H1 (cell line): Measurements from ENCODE around the gene RIPOR2. TPM values are rescaled to one million over a fixed set of nuclear protein-coding genes. Genes with fewer than 3 reads are reported as not detected.

Experiments used
- CTCF ChIA-PET: fragments of 300-600 bp; sonication (Branson Sonifier 250); formaldehyde crosslinking; loops from one replicate; lab custom pipeline; 2021; ENCODE audit not compliant: partially characterized antibody; lab: Charles Lee
- POLR2A ChIA-PET: fragments of 300-600 bp; sonication (Branson Sonifier 250); formaldehyde crosslinking; loops from one replicate; lab custom pipeline; 2021; ENCODE audit warnings: inconsistent platforms; ENCODE audit not compliant: partially characterized antibody; lab: Charles Lee
- DNase-seq, 2 experiments: peaks; one replicate each; pipeline versions ENCODE4 v3.0.0 to v3.0.0-alpha.2; 2010 to 2022; ENCODE audit warnings: low spot score in 2 of 2, low read depth in 1 of 2, mixed read lengths in 1 of 2
- FAIRE-seq: peaks from 2 replicates; lab custom pipeline; 2011; peaks lifted over from hg19 to GRCh38; lab: Jason Lieb, UNC
- H2AFZ ChIP-seq: 2 replicates; pipeline ENCODE4 v1.8.1; 2012; ENCODE audit warnings: low read length, inconsistent platforms
- H2AK5ac ChIP-seq: 2 replicates; pipeline ENCODE4 v1.6.1; 2013; ENCODE audit warnings: low read depth, low read length
- H2BK120ac ChIP-seq: replicated peaks from 2 replicates; pipeline ENCODE3; 2013; ENCODE audit warnings: low read depth, low read length, inconsistent platforms
- H2BK12ac ChIP-seq: 2 replicates; pipeline ENCODE4 v1.6.1; 2013; ENCODE audit warnings: low read depth, low read length
- H2BK15ac ChIP-seq: 2 replicates; pipeline ENCODE4 v1.6.1; 2013; ENCODE audit warnings: low read length
- H2BK20ac ChIP-seq: 2 replicates; pipeline ENCODE4 v1.6.1; 2013; ENCODE audit warnings: low read length
- H2BK5ac ChIP-seq: 2 replicates; pipeline ENCODE4 v1.6.1; 2013; ENCODE audit warnings: low read depth, low read length
- H3K14ac ChIP-seq: 2 replicates; pipeline ENCODE4 v1.6.1; 2013; ENCODE audit warnings: inconsistent platforms; ENCODE audit not compliant: insufficient read length
- H3K18ac ChIP-seq: 2 replicates; pipeline ENCODE4 v1.6.1; 2013; ENCODE audit warnings: low read length; ENCODE audit errors: extremely low read depth
- H3K23ac ChIP-seq: 2 replicates; pipeline ENCODE4 v1.6.1; 2013; ENCODE audit warnings: inconsistent platforms; ENCODE audit not compliant: insufficient read length
- H3K23me2 ChIP-seq: 2 replicates; pipeline ENCODE4 v1.6.1; 2013; ENCODE audit warnings: low read depth, low read length
- H3K27ac ChIP-seq: 2 replicates; pipeline ENCODE4 v1.6.1; 2011; ENCODE audit warnings: low read depth, low read length, inconsistent platforms
- H3K27me3 ChIP-seq, 4 experiments: replicated peaks in 1 of 4; 1 replicate in 1 of 4; 2 replicates in 3 of 4; pipeline versions ENCODE4 v1.6.1 to v1.8.1; 2011 to 2013; ENCODE audit warnings: low read length in 3 of 4, mild to moderate bottlenecking in 3 of 4, inconsistent platforms in 2 of 4, mixed read lengths in 2 of 4, moderate library complexity in 1 of 4; ENCODE audit not compliant: control insufficient read depth in 3 of 4, insufficient read depth in 3 of 4; ENCODE audit errors: extremely low read depth in 1 of 4
- H3K36me3 ChIP-seq, 4 experiments: 2 replicates each; pipeline versions ENCODE4 v1.6.1 to v1.8.1; 2011 to 2013; ENCODE audit warnings: mild to moderate bottlenecking in 4 of 4, low read length in 3 of 4, moderate library complexity in 2 of 4, control low read depth in 1 of 4, inconsistent platforms in 1 of 4; ENCODE audit not compliant: insufficient read depth in 4 of 4, control insufficient read depth in 2 of 4
- H3K4ac ChIP-seq: replicated peaks from 2 replicates; pipeline ENCODE3; 2013; ENCODE audit warnings: low read length, low read depth, mixed read lengths, inconsistent platforms; ENCODE audit not compliant: insufficient read length
- H3K4me1 ChIP-seq, 4 experiments: replicated peaks in 1 of 4; 1 replicate in 1 of 4; 2 replicates in 3 of 4; pipeline versions ENCODE4 v1.6.1 to v1.8.1; 2011 to 2013; ENCODE audit warnings: low read length in 3 of 4, inconsistent platforms in 2 of 4, mixed read lengths in 1 of 4; ENCODE audit not compliant: insufficient read depth in 4 of 4, control insufficient read depth in 3 of 4
- H3K4me2 ChIP-seq, 2 experiments: 2 replicates each; pipeline versions ENCODE4 v1.6.1 to v1.8.1; 2011 to 2013; ENCODE audit warnings: low read depth in 2 of 2, low read length in 2 of 2, control low read depth in 1 of 2, inconsistent platforms in 1 of 2, mild to moderate bottlenecking in 1 of 2; ENCODE audit not compliant: insufficient read depth in 1 of 2
- H3K4me3 ChIP-seq, 4 experiments: fragments of 200-600, 300-600 bp in 1 of 4; sonication (generic), shearing (Covaris generic), sonication (Bioruptor Twin) in 1 of 4; 2 replicates each; pipeline versions ENCODE4 v1.5.1 to v1.8.1; 2011 to 2016; ENCODE audit warnings: low read length in 4 of 4, low read depth in 3 of 4, control low read depth in 2 of 4, inconsistent platforms in 2 of 4, mild to moderate bottlenecking in 2 of 4, mixed read lengths in 1 of 4, moderate library complexity in 1 of 4; ENCODE audit not compliant: insufficient read depth in 2 of 4; ENCODE audit errors: extremely low read depth in 1 of 4
- H3K56ac ChIP-seq: replicated peaks from 2 replicates; pipeline ENCODE3; 2013; ENCODE audit warnings: low read depth, mild to moderate bottlenecking, mixed read lengths, low read length, inconsistent platforms; ENCODE audit not compliant: insufficient read length
- H3K79me1 ChIP-seq: 2 replicates; pipeline ENCODE4 v1.6.1; 2013; ENCODE audit warnings: low read depth, low read length, control low read depth
- H3K79me2 ChIP-seq, 2 experiments: 2 replicates each; pipeline versions ENCODE4 v1.6.1 to v1.8.1; 2012 to 2013; ENCODE audit warnings: low read length in 2 of 2, mild to moderate bottlenecking in 2 of 2, inconsistent platforms in 1 of 2; ENCODE audit not compliant: insufficient read depth in 2 of 2, control insufficient read depth in 1 of 2
- H3K9ac ChIP-seq, 4 experiments: replicated peaks in 1 of 4; 1 replicate in 1 of 4; 2 replicates in 3 of 4; pipeline versions ENCODE4 v1.6.1 to v1.8.1; 2011 to 2013; ENCODE audit warnings: low read depth in 3 of 4, low read length in 3 of 4, control low read depth in 2 of 4, mild to moderate bottlenecking in 2 of 4, moderate library complexity in 2 of 4, inconsistent platforms in 1 of 4; ENCODE audit errors: extremely low read depth in 1 of 4
- H3K9me3 ChIP-seq, 2 experiments: 2 replicates each; pipeline versions ENCODE4 v1.6.1 to v1.8.1; 2012 to 2013; ENCODE audit warnings: mild to moderate bottlenecking in 2 of 2, moderate library complexity in 2 of 2, control low read depth in 1 of 2, inconsistent platforms in 1 of 2, low read depth in 1 of 2, low read length in 1 of 2, mixed read lengths in 1 of 2; ENCODE audit not compliant: insufficient read depth in 2 of 2
- H4K20me1 ChIP-seq, 2 experiments: replicated peaks in 1 of 2; 2 replicates each; pipeline versions ENCODE3 to v1.8.1; 2011 to 2013; ENCODE audit warnings: inconsistent platforms in 2 of 2, low read length in 2 of 2, mild to moderate bottlenecking in 1 of 2; ENCODE audit not compliant: insufficient read depth in 2 of 2, control insufficient read depth in 1 of 2
- H4K5ac ChIP-seq: 2 replicates; pipeline ENCODE4 v1.6.1; 2013; ENCODE audit warnings: low read length, low read depth, mixed read lengths, inconsistent platforms; ENCODE audit not compliant: insufficient read length
- H4K8ac ChIP-seq: 2 replicates; pipeline ENCODE4 v1.8.0; 2013; ENCODE audit warnings: mild to moderate bottlenecking, moderate library complexity, low read length, inconsistent platforms; ENCODE audit not compliant: insufficient read depth; ENCODE audit errors: extremely low read depth
- H4K91ac ChIP-seq: replicated peaks from 2 replicates; pipeline ENCODE3; 2013; ENCODE audit warnings: low read length, mixed read lengths, inconsistent platforms; ENCODE audit not compliant: insufficient read length
- BRCA1 ChIP-seq: IDR thresholded peaks from 2 replicates; pipeline ENCODE4 v1.6.1; 2012; ENCODE audit warnings: low read depth, low read length, improper control_type of control experiment
- CREB1 ChIP-seq: IDR thresholded peaks from 2 replicates; pipeline ENCODE4 v1.6.1; 2012; ENCODE audit warnings: inconsistent platforms
- GABPA ChIP-seq: IDR thresholded peaks from 2 replicates; pipeline ENCODE4 v1.6.1; 2011; ENCODE audit warnings: mild to moderate bottlenecking, low read length, moderate library complexity, borderline replicate concordance; ENCODE audit not compliant: insufficient read depth
- KDM4A ChIP-seq: IDR thresholded peaks from one replicate; pipeline ENCODE4 v1.7.1; 2012; ENCODE audit warnings: low read depth, mild to moderate bottlenecking, moderate library complexity, low read length, inconsistent platforms; ENCODE audit not compliant: severe bottlenecking
- MAFK ChIP-seq: IDR thresholded peaks from 2 replicates; pipeline ENCODE4 v1.6.1; 2012; ENCODE audit warnings: low read depth, mild to moderate bottlenecking, improper control_type of control experiment, low read length
- NRF1 ChIP-seq: IDR thresholded peaks from 2 replicates; pipeline ENCODE4 v1.6.1; 2011; ENCODE audit warnings: mild to moderate bottlenecking, low read depth, low read length, improper control_type of control experiment
- POLR2A ChIP-seq, 2 experiments: IDR thresholded peaks; 1 replicate in 1 of 2; 2 replicates in 1 of 2; pipeline ENCODE4 v1.6.1; 2011; ENCODE audit warnings: low read depth in 2 of 2, low read length in 2 of 2, mild to moderate bottlenecking in 2 of 2; ENCODE audit errors: control extremely low read depth in 1 of 2
- RFX5 ChIP-seq: IDR thresholded peaks from 2 replicates; pipeline ENCODE4 v1.6.1; 2011; ENCODE audit warnings: low read depth, low read length, improper control_type of control experiment, borderline replicate concordance
- SIN3A ChIP-seq, 2 experiments: IDR thresholded peaks in 1 of 2; conservative IDR thresholded peaks in 1 of 2; 2 replicates each; pipeline ENCODE4 v1.6.1; 2011 to 2012; ENCODE audit warnings: low read length in 2 of 2, improper control_type of control experiment in 1 of 2, low read depth in 1 of 2, mild to moderate bottlenecking in 1 of 2
- SP1 ChIP-seq: IDR thresholded peaks from 2 replicates; pipeline ENCODE4 v1.6.1; 2011; ENCODE audit warnings: low read depth, low read length
- TBP ChIP-seq: IDR thresholded peaks from 2 replicates; pipeline ENCODE4 v1.6.1; 2011; ENCODE audit warnings: low read depth, low read length, improper control_type of control experiment
- TCF12 ChIP-seq: IDR thresholded peaks from 2 replicates; pipeline ENCODE4 v1.6.1; 2011; ENCODE audit warnings: low read depth, mild to moderate bottlenecking, low read length
- WGBS, 2 experiments: shearing (Covaris generic) in 1 of 2; methylation state at CpG; one replicate each; pipeline versions ENCODE4 v1.1.6 to v1.1.7; 2013 to 2015; ENCODE audit warnings: low lambda C conversion rate in 2 of 2, mixed read lengths in 2 of 2, inconsistent platforms in 1 of 2, low coverage in 1 of 2, missing lambda C conversion rate in 1 of 2; ENCODE audit not compliant: insufficient replicate concordance in 2 of 2, insufficient coverage in 1 of 2, insufficient read length in 1 of 2; ENCODE audit errors: extremely low coverage in 1 of 2, missing lambda C conversion rate in 1 of 2; 5-methylcytosine and 5-hydroxymethylcytosine counted together
- polyA plus RNA-seq, 7 experiments: library from polyadenylated mRNA; depleted of rRNA in 3 of 7; stranded (reverse) in 5 of 7; unstranded in 2 of 7; fragments of >200 nt in 5 of 7; fragments of 200-250 nt in 2 of 7; gene quantifications; 1 replicate in 5 of 7; 2 replicates in 1 of 7; 4 replicates in 1 of 7; pipeline versions ENCODE4 v1.2.1 to v1.2.3, GENCODE V29; 2011 to 2013; ENCODE audit warnings: missing spikeins in 2 of 7, mixed read lengths in 2 of 7
- total RNA-seq: library from RNA; stranded (reverse); fragmentation: NEBNext Ultra II Directional; extraction: Animal tissue kit (Norgen Biotek cat#: 25700); gene quantifications from 2 replicates; pipeline ENCODE4 v1.2.1, GENCODE V29; 2021
- TF ChIP-seq, protein P1 (sequence below): IDR thresholded peaks from 2 replicates; pipeline ENCODE4 v1.6.1; 2011; ENCODE audit warnings: low read depth, mild to moderate bottlenecking, low read length; ENCODE audit not compliant: insufficient read depth

The RIPOR2 gene
- total and polyA plus RNA-seq, 2 of the 8 experiments (the other 6 are each of a cell fraction or from before 2014, with no cell fraction given): 16.7 to 45.6 TPM

DNA sequence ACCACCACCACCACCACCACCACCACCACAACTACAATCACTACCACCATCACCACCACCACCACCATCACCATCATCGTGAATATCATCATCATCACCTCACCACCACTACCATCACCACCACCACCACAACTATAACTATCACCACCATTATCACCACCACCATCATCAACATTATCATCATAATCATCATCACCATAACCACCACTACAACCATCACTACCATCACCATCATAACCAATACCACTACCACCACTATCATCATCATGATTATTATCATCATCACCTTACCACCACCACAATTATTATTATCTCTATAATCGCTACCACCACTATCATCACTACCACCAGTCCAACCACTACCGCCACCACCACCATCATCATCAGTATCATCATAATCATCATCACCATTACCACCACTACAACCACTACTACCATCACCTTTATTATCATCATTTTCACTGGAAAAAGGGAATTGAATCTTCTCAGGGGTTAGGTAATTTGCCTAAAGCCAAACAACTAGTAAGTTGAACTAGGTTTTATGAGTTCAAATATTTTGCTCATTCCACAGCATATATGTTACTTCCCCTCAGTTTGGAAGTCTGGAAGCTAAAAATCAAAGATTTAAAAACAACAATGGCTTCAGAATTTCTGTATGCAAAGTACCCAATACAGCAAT is 8.3 kb downstream of the RIPOR2 start:
- Histone ChIP-seq H2BK20ac (0 out of 2 replicates have a peak overlapping the region, but pooled peaks have one; percentile 2), H3K23ac (no peak overlapping the region), H2BK120ac (no peak overlapping the region), H2BK15ac (no peak overlapping the region), H4K8ac (no peak overlapping the region), H3K4me1 (peaks cover 4 to 27% (median 23%) of the 10 kb centered on the region in 4 experiments; a peak in 6 of 7 replicates), H3K79me2 (peaks cover 5 to 84% of the 10 kb centered on the region in 2 experiments; a peak in 3 of 4 replicates), H3K9me3 (no peaks in the 10 kb centered on the region), H3K36me3 (no peaks in the 10 kb centered on the region), H3K14ac (no peak overlapping the region), H3K27me3 (no peaks in the 10 kb centered on the region), H3K4me2 (no peak overlapping the region), H4K5ac (no peak overlapping the region), H3K18ac (peak overlapping the region; percentile 11; the same call in 1 of the 2 replicates), H4K91ac (peak overlapping the region; percentile 13), H3K4me3 (no peak overlapping the region), H2BK5ac (no peak overlapping the region), H3K27ac (no peak overlapping the region), H3K79me1 (no peaks in the 10 kb centered on the region), H3K23me2 (peaks cover 7% of the 10 kb centered on the region; the same call in 1 of the 2 replicates), H2BK12ac (no peak overlapping the region; the same call in 1 of the 2 replicates), H2AFZ (no peak overlapping the region), H4K20me1 (peaks cover 0 to 6% of the 10 kb centered on the region in 2 experiments), H3K4ac (peak overlapping the region; percentile 80), H2AK5ac (no peak overlapping the region), H3K9ac (no peak overlapping the region), H3K56ac (no peak overlapping the region)
- WGBS, 2 experiments: 99% methylated on average over 3 of the region's 3 CpGs; no CpG with 5 or more reads in 1 of the 2 experiments
- no peak for FAIRE-seq
- no peak for DNase-seq
- CTCF ChIA-PET: interaction anchor here (1.1 to 3.1 kb wide), 5 partner anchors 12 to 90 kb away, joined by 3 to 14 read pairs (median 4); no protein-coding TSS in a partner anchor
- POLR2A ChIA-PET: no interaction called here
- TF ChIP-seq MAFK (no peak), RFX5 (no peak), NRF1 (no peak), BRCA1 (no peak), TCF12 (no peak), KDM4A (no peak), TBP (no peak), GABPA (no peak), SIN3A (conservative IDR thresholded peaks at IDR 0.05 in 1 of 2, IDR thresholded peaks at IDR 0.05 in 1 of 2; ENCODE audit: low read depth in 1 of 2, low read length in 2 of 2) (no peak), POLR2A (IDR thresholded peaks at IDR 0.05; ENCODE audit: control extremely low read depth in 1 of 2, low read depth in 2 of 2, low read length in 2 of 2) (no peak), CREB1 (no peak), SP1 (no peak)
- TF ChIP-seq, protein P1, sequence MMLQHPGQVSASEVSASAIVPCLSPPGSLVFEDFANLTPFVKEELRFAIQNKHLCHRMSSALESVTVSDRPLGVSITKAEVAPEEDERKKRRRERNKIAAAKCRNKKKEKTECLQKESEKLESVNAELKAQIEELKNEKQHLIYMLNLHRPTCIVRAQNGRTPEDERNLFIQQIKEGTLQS: no peak
